Measurements from ENCODE around the gene GRIP1. TPM values are rescaled to one million over a fixed set of nuclear protein-coding genes. Genes with fewer than 3 reads are reported as not detected.

Gene GRIP1
- total RNA-seq, 1 donor from 2014 or later: 9.1 TPM

- Mint-ChIP-seq H3K27me3 (ENCODE audit: unreplicated experiment) (peaks cover 52% of the 10 kb centered on the region), H3K4me3 (ENCODE audit: unreplicated experiment) (no peak overlapping the region), H3K9me3 (ENCODE audit: unreplicated experiment) (no peaks in the 10 kb centered on the region), H3K36me3 (ENCODE audit: unreplicated experiment) (no peaks in the 10 kb centered on the region), H3K4me1 (ENCODE audit: unreplicated experiment) (peaks cover 1% of the 10 kb centered on the region), H3K27ac (ENCODE audit: unreplicated experiment) (no peak overlapping the region)
- no peak for DNase-seq (ENCODE audit: extremely low spot score, unreplicated experiment)
- no peak for TF ChIP-seq CTCF (IDR thresholded peaks at IDR 0.05)
Measured at GRCh38 chr12:66683822-66684221, 4.9 kb upstream of the GRIP1 start.

- no peak for DNase-seq (ENCODE audit: extremely low spot score, unreplicated experiment)
- no peaks in the 10 kb centered on the region for H3K9me3 Mint-ChIP-seq (ENCODE audit: unreplicated experiment)
- no peak for TF ChIP-seq CTCF (IDR thresholded peaks at IDR 0.05)
- H3K4me3 Mint-ChIP-seq (ENCODE audit: unreplicated experiment): no peak overlapping the region
- H3K4me1 Mint-ChIP-seq (ENCODE audit: unreplicated experiment): peaks cover 1% of the 10 kb centered on the region
- H3K36me3 Mint-ChIP-seq (ENCODE audit: unreplicated experiment): no peaks in the 10 kb centered on the region
- H3K27ac Mint-ChIP-seq (ENCODE audit: unreplicated experiment): no peak overlapping the region
- peaks cover 52% of the 10 kb centered on the region for H3K27me3 Mint-ChIP-seq (ENCODE audit: unreplicated experiment)
Measured at GRCh38 chr12:66683073-66683472, 4.2 kb upstream of the GRIP1 start.

GRCh38 chr12:66679461-66680084 is 697 bp upstream of the GRIP1 start:
- TF ChIP-seq CTCF (IDR thresholded peaks at IDR 0.05): no peak
- Mint-ChIP-seq H3K4me1 (ENCODE audit: unreplicated experiment) (peaks cover 10% of the 10 kb centered on the region), H3K9me3 (ENCODE audit: unreplicated experiment) (no peaks in the 10 kb centered on the region), H3K27me3 (ENCODE audit: unreplicated experiment) (peaks cover 36% of the 10 kb centered on the region), H3K4me3 (ENCODE audit: unreplicated experiment) (no peak overlapping the region), H3K27ac (ENCODE audit: unreplicated experiment) (no peak overlapping the region), H3K36me3 (ENCODE audit: unreplicated experiment) (no peaks in the 10 kb centered on the region)
- no peak for DNase-seq (ENCODE audit: extremely low spot score, unreplicated experiment)

GRCh38 chr12:66676241-66676640 is 2.6 kb downstream of the GRIP1 start:
- Mint-ChIP-seq H3K4me3 (ENCODE audit: unreplicated experiment) (no peak overlapping the region), H3K4me1 (ENCODE audit: unreplicated experiment) (peaks cover 17% of the 10 kb centered on the region), H3K36me3 (ENCODE audit: unreplicated experiment) (no peaks in the 10 kb centered on the region), H3K9me3 (ENCODE audit: unreplicated experiment) (no peaks in the 10 kb centered on the region), H3K27me3 (ENCODE audit: unreplicated experiment) (peaks cover 21% of the 10 kb centered on the region), H3K27ac (ENCODE audit: unreplicated experiment) (no peak overlapping the region)
- no peak for DNase-seq (ENCODE audit: extremely low spot score, unreplicated experiment)
- TF ChIP-seq CTCF (IDR thresholded peaks at IDR 0.05): no peak

GRCh38 chr12:66674495-66675122 is 4.3 kb downstream of the GRIP1 start:
- DNase-seq (ENCODE audit: extremely low spot score, unreplicated experiment): no peak
- no peak for TF ChIP-seq CTCF (IDR thresholded peaks at IDR 0.05)
- Mint-ChIP-seq H3K36me3 (ENCODE audit: unreplicated experiment) (no peaks in the 10 kb centered on the region), H3K4me3 (ENCODE audit: unreplicated experiment) (no peak overlapping the region), H3K27ac (ENCODE audit: unreplicated experiment) (peak overlapping the region; percentile 29), H3K9me3 (ENCODE audit: unreplicated experiment) (no peaks in the 10 kb centered on the region), H3K4me1 (ENCODE audit: unreplicated experiment) (peaks cover 17% of the 10 kb centered on the region), H3K27me3 (ENCODE audit: unreplicated experiment) (peaks cover 15% of the 10 kb centered on the region)
